Measurements from ENCODE around the gene B9D2. TPM values are rescaled to one million over a fixed set of nuclear protein-coding genes. Genes with fewer than 3 reads are reported as not detected.

The B9D2 gene
- total RNA-seq, 1 donor from 2014 or later = 4.8 TPM

GRCh38 chr19:41309180-41310032, 54.5 kb downstream of the B9D2 start:
- H3K4me1 Mint-ChIP-seq = peaks cover 32% of the 10 kb centered on the region

GRCh38 chr19:41308450-41309179, 55.3 kb downstream of the B9D2 start:
- Mint-ChIP-seq H3K27ac (peak overlapping the region; percentile 99), H3K4me3 (peak overlapping the region; percentile 93), H3K9me3 (no peaks in the 10 kb centered on the region), H3K27me3 (ENCODE audit: low read depth) (no peaks in the 10 kb centered on the region), H3K36me3 (peaks cover 20% of the 10 kb centered on the region), H3K4me1 (peaks cover 32% of the 10 kb centered on the region)
- TF ChIP-seq CTCF (IDR thresholded peaks at IDR 0.05; ENCODE audit: unreplicated experiment) = peak; percentile 96
- DNase-seq (ENCODE audit: low spot score in 2 of 2, unreplicated experiment in 2 of 2) = peak; percentile 87 to 98

More at GRCh38 chr19:41309180-41310032, 54.5 kb downstream of the B9D2 start:
- H3K9me3 Mint-ChIP-seq = no peaks in the 10 kb centered on the region
- H3K36me3 Mint-ChIP-seq = peaks cover 20% of the 10 kb centered on the region
- TF ChIP-seq CTCF (IDR thresholded peaks at IDR 0.05; ENCODE audit: unreplicated experiment) = no peak
- DNase-seq (ENCODE audit: low spot score in 2 of 2, unreplicated experiment in 2 of 2) = no peak
- H3K4me3 Mint-ChIP-seq = peak overlapping the region; percentile 93
- peak overlapping the region; percentile 99 for H3K27ac Mint-ChIP-seq
- H3K27me3 Mint-ChIP-seq (ENCODE audit: low read depth) = no peaks in the 10 kb centered on the region

GRCh38 chr19:41307954-41308449, 55.9 kb downstream of the B9D2 start:
- Mint-ChIP-seq H3K9me3 (no peaks in the 10 kb centered on the region), H3K4me3 (no peak overlapping the region), H3K27me3 (ENCODE audit: low read depth) (no peaks in the 10 kb centered on the region)

GRCh38 chr19:41307090-41307875, 56.7 kb downstream of the B9D2 start:
- TF ChIP-seq CTCF (IDR thresholded peaks at IDR 0.05; ENCODE audit: unreplicated experiment) = no peak
- DNase-seq (ENCODE audit: low spot score in 2 of 2, unreplicated experiment in 2 of 2) = no peak
- Mint-ChIP-seq H3K9me3 (no peaks in the 10 kb centered on the region), H3K27me3 (ENCODE audit: low read depth) (no peaks in the 10 kb centered on the region), H3K4me1 (peaks cover 27% of the 10 kb centered on the region), H3K4me3 (no peak overlapping the region), H3K36me3 (peaks cover 19% of the 10 kb centered on the region), H3K27ac (peak overlapping the region; percentile 75)

More at GRCh38 chr19:41307954-41308449, 55.9 kb downstream of the B9D2 start:
- peaks cover 28% of the 10 kb centered on the region for H3K4me1 Mint-ChIP-seq
- H3K27ac Mint-ChIP-seq = peak overlapping the region; percentile 99
- no peak for TF ChIP-seq CTCF (IDR thresholded peaks at IDR 0.05; ENCODE audit: unreplicated experiment)
- no peak for DNase-seq (ENCODE audit: low spot score in 2 of 2, unreplicated experiment in 2 of 2)
- H3K36me3 Mint-ChIP-seq = peaks cover 16% of the 10 kb centered on the region

Data from mesothelial cell of epicardium (in vitro differentiated cells).